ENCODE data around the gene CLDN14.
"Not testable (repeated sequence)": the region's sequence is repeated elsewhere in the genome, so short reads cannot be mapped to it uniquely, and the experiment has no call there.

The CLDN14 gene

DNA sequence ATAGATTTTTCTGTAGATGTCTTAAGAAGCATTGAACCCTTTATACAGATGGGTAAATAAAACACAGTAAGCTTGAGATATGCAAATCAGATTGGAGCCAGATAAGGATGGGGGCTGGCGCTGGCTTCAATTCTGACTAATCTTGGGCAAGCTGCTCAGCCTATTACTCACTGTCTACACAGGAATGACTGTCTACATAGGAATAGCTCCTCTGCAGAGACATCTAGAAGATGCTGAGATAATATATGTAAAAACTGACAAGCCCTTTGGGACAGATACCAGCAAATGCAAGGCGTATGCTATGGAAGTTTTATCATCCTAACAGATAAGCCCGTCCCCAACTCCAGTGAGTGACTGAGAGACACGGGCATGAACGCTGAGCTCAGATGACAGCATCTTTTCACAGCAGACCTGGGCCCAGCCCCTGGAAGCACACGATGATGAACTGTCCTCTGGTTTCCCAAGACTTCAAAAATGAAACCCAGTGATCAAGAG lies 1.7 kb downstream of the CLDN14 start:
- H3K4me3 ChIP-seq (ENCODE audit: low read length), result no peak overlapping the region
- no peaks in the 10 kb centered on the region for H3K9me3 ChIP-seq (ENCODE audit: control insufficient read depth, low read length)
- H3K4me1 ChIP-seq (ENCODE audit: control insufficient read depth, insufficient read depth, low read length), result peaks cover 31% of the 10 kb centered on the region
- H3K9ac ChIP-seq (ENCODE audit: low read length), result no peak overlapping the region
- no peaks in the 10 kb centered on the region for H3K36me3 ChIP-seq (ENCODE audit: control insufficient read depth, insufficient read depth, low read length)
- H3K27me3 ChIP-seq (ENCODE audit: control insufficient read depth, insufficient read depth, low read length), result no peaks in the 10 kb centered on the region

DNA sequence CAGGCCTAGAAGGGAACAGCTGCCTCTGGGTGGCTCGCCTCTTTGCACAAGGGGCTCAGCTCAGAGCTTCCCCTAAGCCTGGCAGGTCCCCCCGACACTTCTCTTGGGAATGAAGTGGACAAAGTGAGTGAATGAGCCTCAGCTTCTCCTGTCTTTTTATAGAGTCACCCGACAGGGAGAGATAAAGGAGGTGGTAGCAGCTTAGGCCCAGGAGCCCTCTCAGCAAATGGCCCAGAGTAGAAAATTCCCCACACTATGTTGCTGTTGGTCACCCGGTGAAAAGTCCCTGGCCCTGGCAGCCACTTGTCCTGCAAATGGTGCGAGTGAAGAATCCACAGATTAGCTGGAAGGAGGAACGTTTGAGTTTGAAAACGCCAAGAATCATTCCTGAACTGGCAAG lies 2.4 kb downstream of the CLDN14 start:
- Histone ChIP-seq H3K36me3 (ENCODE audit: control insufficient read depth, insufficient read depth, low read length) (no peaks in the 10 kb centered on the region), H3K27me3 (ENCODE audit: control insufficient read depth, insufficient read depth, low read length) (no peaks in the 10 kb centered on the region), H3K9ac (ENCODE audit: low read length) (no peak overlapping the region), H3K9me3 (ENCODE audit: control insufficient read depth, low read length) (no peaks in the 10 kb centered on the region), H3K4me3 (ENCODE audit: low read length) (no peak overlapping the region), H3K4me1 (ENCODE audit: control insufficient read depth, insufficient read depth, low read length) (peaks cover 31% of the 10 kb centered on the region)

DNA sequence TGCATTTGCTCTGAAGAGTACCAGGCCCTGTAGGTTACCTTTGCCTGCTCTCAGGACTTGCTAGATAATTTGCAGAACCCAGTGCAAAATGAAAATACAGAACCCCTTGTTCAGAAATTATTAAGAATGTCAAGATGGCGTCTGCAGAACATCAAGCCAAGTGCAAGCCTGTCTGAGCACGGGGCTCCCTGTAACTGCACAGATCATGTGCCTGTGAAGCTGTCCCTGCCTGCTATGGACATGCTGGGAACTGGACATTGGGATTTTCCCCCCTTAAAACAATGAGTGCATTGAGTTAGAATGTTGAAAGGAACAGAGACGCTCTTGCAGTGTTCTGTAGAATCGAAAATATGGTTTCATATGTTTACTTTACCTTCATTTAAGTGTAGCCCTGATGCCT lies 2.9 kb downstream of the CLDN14 start:
- H3K4me3 ChIP-seq (ENCODE audit: low read length), result no peak overlapping the region
- no peaks in the 10 kb centered on the region for H3K27me3 ChIP-seq (ENCODE audit: control insufficient read depth, insufficient read depth, low read length)
- H3K36me3 ChIP-seq (ENCODE audit: control insufficient read depth, insufficient read depth, low read length), result no peaks in the 10 kb centered on the region
- H3K9ac ChIP-seq (ENCODE audit: low read length), result no peak overlapping the region
- H3K9me3 ChIP-seq (ENCODE audit: control insufficient read depth, low read length), result no peaks in the 10 kb centered on the region
- peaks cover 31% of the 10 kb centered on the region for H3K4me1 ChIP-seq (ENCODE audit: control insufficient read depth, insufficient read depth, low read length)

DNA sequence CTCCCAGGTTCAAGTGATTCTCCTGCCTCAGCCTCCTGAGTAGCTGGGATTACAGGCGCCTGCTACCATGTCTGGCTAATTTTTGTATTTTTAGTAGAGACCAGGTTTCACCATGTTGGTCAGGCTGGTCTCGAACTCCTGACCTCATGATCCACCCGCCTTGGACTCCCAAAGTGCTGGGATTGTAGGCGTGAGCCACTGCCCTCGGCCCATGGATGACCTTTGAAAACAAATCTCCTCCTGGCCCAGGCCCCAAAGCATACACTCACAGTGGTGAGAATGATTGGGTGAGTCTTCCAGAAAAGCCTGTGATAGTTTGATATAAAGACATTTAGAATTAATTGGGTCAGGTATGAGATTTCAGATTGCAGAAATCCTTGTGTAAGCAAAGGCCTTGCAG lies 3.4 kb downstream of the CLDN14 start:
- H3K36me3 ChIP-seq (ENCODE audit: control insufficient read depth, insufficient read depth, low read length); H3K9me3 ChIP-seq (ENCODE audit: control insufficient read depth, low read length); H3K9ac ChIP-seq (ENCODE audit: low read length); H3K27me3 ChIP-seq (ENCODE audit: control insufficient read depth, insufficient read depth, low read length); H3K4me3 ChIP-seq (ENCODE audit: low read length): not testable (repeated sequence)
- peaks cover 35% of the 10 kb centered on the region for H3K4me1 ChIP-seq (ENCODE audit: control insufficient read depth, insufficient read depth, low read length)

DNA sequence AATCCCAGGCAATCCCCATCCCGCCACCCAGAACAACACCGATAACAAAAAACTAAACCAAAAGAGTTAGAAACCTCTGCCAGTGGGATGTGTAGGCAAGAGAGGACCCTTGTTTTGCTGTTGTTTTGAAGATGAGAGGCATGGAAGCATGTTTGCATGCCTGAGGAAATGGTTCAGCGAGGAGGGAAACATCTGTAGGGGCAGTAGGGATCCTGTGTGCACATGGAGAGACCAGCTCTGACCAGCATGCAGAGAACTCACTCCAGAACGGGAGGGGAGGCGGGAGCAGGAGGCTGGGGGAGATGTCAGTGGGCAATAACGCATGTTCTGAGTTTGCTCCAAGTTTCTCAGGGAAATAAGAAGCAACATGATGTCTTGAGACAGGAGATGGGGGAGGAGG lies 5.3 kb downstream of the CLDN14 start:
- Histone ChIP-seq H3K27me3 (ENCODE audit: control insufficient read depth, insufficient read depth, low read length) (no peaks in the 10 kb centered on the region), H3K36me3 (ENCODE audit: control insufficient read depth, insufficient read depth, low read length) (no peaks in the 10 kb centered on the region), H3K4me1 (ENCODE audit: control insufficient read depth, insufficient read depth, low read length) (peaks cover 31% of the 10 kb centered on the region), H3K9me3 (ENCODE audit: control insufficient read depth, low read length) (no peaks in the 10 kb centered on the region), H3K4me3 (ENCODE audit: low read length) (no peak overlapping the region), H3K9ac (ENCODE audit: low read length) (no peak overlapping the region)

DNA sequence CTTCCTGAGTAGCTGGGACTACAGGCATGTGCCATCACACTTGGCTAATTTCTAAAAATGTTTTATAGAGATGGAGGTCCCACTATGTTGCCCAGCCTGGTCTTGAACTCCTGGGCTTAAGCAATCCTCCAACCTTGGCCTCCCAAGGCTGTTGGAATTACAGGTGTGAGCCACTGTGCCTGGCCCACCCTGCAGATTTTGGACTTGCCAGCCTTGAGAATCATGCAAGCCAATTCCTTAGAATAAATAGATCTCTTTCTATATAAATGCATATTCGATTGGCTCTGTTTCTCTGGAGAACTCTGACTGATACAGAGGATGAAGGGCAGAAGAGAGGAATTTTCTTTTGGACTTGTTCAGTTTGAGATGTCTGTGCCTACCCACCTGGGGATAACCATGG lies 6.7 kb downstream of the CLDN14 start:
- Histone ChIP-seq H3K4me1 (ENCODE audit: control insufficient read depth, insufficient read depth, low read length) (peaks cover 20% of the 10 kb centered on the region), H3K9me3 (ENCODE audit: control insufficient read depth, low read length) (no peaks in the 10 kb centered on the region), H3K36me3 (ENCODE audit: control insufficient read depth, insufficient read depth, low read length) (no peaks in the 10 kb centered on the region), H3K4me3 (ENCODE audit: low read length) (no peak overlapping the region), H3K9ac (ENCODE audit: low read length) (no peak overlapping the region), H3K27me3 (ENCODE audit: control insufficient read depth, insufficient read depth, low read length) (no peaks in the 10 kb centered on the region)

DNA sequence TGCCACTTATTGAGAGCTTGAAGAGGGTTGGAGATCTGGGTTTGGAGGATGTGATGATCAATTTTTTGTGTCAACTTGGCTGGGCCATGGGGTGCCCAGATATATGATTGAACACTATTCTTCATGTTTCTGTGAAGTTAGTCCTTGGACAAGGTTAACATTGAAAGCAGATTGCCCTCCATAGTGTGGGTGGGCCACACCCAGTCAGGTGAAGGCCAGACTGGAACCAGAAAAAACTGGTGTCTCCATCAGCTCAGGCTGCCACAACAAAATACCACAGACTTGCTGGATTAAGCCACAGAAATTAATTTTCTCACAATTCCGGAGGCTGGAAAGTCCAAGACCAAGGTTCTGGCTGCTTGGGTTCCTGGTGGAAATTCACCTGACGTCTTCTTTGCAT lies 7.5 kb downstream of the CLDN14 start:
- Histone ChIP-seq H3K9ac (ENCODE audit: low read length) (no peak overlapping the region), H3K36me3 (ENCODE audit: control insufficient read depth, insufficient read depth, low read length) (no peaks in the 10 kb centered on the region), H3K4me1 (ENCODE audit: control insufficient read depth, insufficient read depth, low read length) (peaks cover 12% of the 10 kb centered on the region), H3K27me3 (ENCODE audit: control insufficient read depth, insufficient read depth, low read length) (no peaks in the 10 kb centered on the region), H3K9me3 (ENCODE audit: control insufficient read depth, low read length) (no peaks in the 10 kb centered on the region), H3K4me3 (ENCODE audit: low read length) (no peak overlapping the region)

DNA sequence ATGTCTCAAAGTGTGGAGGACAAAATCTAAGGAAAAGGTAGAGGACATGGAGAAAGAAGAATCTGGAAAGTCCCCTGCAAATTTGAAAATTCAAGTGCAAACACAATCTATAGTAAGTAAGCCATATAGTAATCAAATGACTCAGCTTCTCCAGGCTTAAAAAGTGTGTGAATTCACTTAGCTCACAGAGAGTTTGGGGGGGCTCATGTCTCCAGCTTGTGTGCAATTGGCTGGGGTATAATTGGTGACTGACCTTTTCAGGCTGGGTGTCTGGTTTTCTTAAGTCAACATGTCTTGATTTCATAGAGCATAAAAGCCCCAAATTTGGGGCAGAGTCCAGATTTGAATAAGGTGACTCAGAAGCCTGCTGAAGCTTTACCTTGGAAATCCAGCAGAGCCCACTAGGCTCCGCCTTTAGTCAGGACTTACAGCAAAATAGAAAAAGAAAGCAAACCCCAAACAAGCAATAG lies 8.6 kb downstream of the CLDN14 start:
- Histone ChIP-seq H3K27me3 (ENCODE audit: control insufficient read depth, insufficient read depth, low read length) (no peaks in the 10 kb centered on the region), H3K9ac (ENCODE audit: low read length) (no peak overlapping the region), H3K36me3 (ENCODE audit: control insufficient read depth, insufficient read depth, low read length) (no peaks in the 10 kb centered on the region), H3K9me3 (ENCODE audit: control insufficient read depth, low read length) (no peaks in the 10 kb centered on the region), H3K4me3 (ENCODE audit: low read length) (no peak overlapping the region), H3K4me1 (ENCODE audit: control insufficient read depth, insufficient read depth, low read length) (peaks cover 7% of the 10 kb centered on the region)

DNA sequence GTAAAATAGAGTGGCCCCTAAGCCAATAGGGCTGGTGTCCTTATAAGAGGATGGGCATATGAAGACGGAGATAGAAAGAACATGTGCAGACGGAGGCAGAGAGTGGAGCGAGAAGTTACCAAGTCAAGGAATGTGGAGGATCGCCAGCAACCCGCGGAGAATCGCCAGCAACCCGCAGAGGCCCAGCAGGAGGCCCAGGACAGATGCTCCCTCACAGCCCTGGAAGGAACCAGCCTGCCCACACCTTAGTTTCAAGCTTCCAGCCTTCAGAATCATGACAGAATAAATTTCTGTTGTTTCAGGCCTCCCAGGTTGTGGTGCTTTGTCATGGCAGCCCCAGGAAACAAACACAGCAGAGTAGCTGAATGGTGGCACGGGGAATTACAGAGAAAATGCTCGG lies 9.6 kb downstream of the CLDN14 start:
- Histone ChIP-seq H3K27me3 (ENCODE audit: control insufficient read depth, insufficient read depth, low read length) (no peaks in the 10 kb centered on the region), H3K4me1 (ENCODE audit: control insufficient read depth, insufficient read depth, low read length) (peaks cover 7% of the 10 kb centered on the region), H3K9me3 (ENCODE audit: control insufficient read depth, low read length) (no peaks in the 10 kb centered on the region), H3K4me3 (ENCODE audit: low read length) (no peak overlapping the region), H3K36me3 (ENCODE audit: control insufficient read depth, insufficient read depth, low read length) (no peaks in the 10 kb centered on the region), H3K9ac (ENCODE audit: low read length) (no peak overlapping the region)

DNA sequence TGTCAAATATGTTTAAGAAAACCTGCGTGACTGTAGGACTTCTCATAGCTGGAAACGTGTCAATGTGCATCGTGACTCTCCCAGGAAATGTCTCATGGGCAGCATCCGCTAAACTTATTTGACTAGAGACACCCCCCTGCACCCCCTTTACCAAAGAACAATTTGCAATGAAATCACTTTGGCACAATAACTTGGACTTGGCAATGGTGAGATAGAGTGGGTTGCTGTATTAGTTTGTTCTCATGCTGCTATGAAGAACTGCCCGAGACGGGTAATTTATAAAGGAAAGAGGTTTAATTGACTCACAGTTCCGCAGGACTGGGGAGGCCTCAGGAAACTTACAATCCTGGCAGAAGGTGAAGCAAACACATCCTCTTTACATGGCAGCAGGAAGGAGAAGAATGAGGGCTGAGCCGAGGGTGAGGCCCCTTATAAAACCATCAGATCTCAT lies 13.8 kb downstream of the CLDN14 start:
- Histone ChIP-seq H3K27me3 (ENCODE audit: control insufficient read depth, insufficient read depth, low read length) (peaks cover 11% of the 10 kb centered on the region), H3K9ac (ENCODE audit: low read length) (no peak overlapping the region), H3K4me1 (ENCODE audit: control insufficient read depth, insufficient read depth, low read length) (peaks cover 12% of the 10 kb centered on the region), H3K9me3 (ENCODE audit: control insufficient read depth, low read length) (no peaks in the 10 kb centered on the region), H3K36me3 (ENCODE audit: control insufficient read depth, insufficient read depth, low read length) (no peaks in the 10 kb centered on the region), H3K4me3 (ENCODE audit: low read length) (no peak overlapping the region)

DNA sequence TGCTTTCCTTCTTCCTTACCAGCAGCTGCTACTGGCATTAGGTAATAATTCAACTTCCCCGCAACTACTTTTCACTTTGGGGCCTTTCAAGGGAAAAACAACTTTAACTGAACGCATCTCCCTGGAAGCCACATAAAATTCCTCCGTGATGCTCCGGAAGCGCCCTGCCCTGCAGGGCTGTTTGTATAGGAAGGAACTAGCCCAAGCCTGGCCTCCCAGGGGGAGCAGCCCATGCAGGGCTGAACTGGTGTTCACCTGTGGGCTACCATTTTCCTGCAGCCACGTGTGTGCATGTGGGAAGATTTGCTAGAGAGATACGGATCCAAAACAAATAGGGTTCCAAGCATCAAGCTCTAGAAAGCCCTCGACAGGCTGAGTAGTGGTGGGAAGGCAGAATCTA lies 14.4 kb downstream of the CLDN14 start:
- no peak overlapping the region for H3K4me3 ChIP-seq (ENCODE audit: low read length)
- no peak overlapping the region for H3K9ac ChIP-seq (ENCODE audit: low read length)
- peaks cover 11% of the 10 kb centered on the region for H3K27me3 ChIP-seq (ENCODE audit: control insufficient read depth, insufficient read depth, low read length)
- H3K4me1 ChIP-seq (ENCODE audit: control insufficient read depth, insufficient read depth, low read length), result peaks cover 12% of the 10 kb centered on the region
- no peaks in the 10 kb centered on the region for H3K36me3 ChIP-seq (ENCODE audit: control insufficient read depth, insufficient read depth, low read length)
- no peaks in the 10 kb centered on the region for H3K9me3 ChIP-seq (ENCODE audit: control insufficient read depth, low read length)

DNA sequence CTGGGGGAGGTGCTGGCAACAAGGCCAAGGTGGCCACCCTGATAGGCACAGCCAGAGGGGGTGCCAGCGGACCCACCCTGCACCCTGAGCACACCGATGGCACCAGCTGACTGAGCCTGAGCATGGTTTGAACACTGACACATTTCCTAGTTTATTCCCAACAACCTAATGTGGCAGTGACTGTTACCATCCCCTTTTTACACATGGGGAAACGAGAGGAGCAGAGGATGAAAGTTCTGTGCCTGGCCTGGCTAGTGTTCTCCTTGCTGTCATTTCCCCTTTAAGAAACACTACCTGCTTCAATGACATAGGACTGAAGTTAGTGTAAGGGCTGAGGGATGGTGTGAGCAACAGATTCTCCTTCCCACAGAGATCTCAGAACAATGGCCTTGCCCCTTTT lies 15.3 kb downstream of the CLDN14 start:
- no peak overlapping the region for H3K9ac ChIP-seq (ENCODE audit: low read length)
- peaks cover 11% of the 10 kb centered on the region for H3K27me3 ChIP-seq (ENCODE audit: control insufficient read depth, insufficient read depth, low read length)
- H3K4me3 ChIP-seq (ENCODE audit: low read length), result no peak overlapping the region
- H3K9me3 ChIP-seq (ENCODE audit: control insufficient read depth, low read length), result no peaks in the 10 kb centered on the region
- H3K36me3 ChIP-seq (ENCODE audit: control insufficient read depth, insufficient read depth, low read length), result no peaks in the 10 kb centered on the region
- peaks cover 12% of the 10 kb centered on the region for H3K4me1 ChIP-seq (ENCODE audit: control insufficient read depth, insufficient read depth, low read length)

DNA sequence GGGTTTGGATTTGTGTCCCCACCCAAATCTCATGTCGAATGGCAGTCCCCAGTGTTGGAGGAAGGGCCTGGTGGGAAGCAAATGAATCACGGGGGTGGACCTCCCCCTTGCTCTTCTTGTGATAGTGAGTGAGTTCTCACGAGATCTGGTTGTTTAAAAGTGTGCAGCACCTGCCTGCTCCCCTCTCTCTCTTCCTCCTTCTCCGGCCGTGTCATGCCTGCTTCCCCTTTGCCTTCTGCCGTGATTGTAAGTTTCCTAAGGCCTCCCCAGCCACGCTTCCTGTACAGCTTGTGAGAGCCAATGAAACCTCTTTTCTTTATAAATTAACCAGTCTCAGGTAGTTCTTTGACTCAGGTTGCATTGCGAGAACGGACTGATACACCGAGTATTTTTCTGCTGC lies 15.9 kb downstream of the CLDN14 start:
- peaks cover 12% of the 10 kb centered on the region for H3K4me1 ChIP-seq (ENCODE audit: control insufficient read depth, insufficient read depth, low read length)

More for the DNA sequence above, 15.9 kb downstream of the CLDN14 start:
- Histone ChIP-seq H3K9me3 (ENCODE audit: control insufficient read depth, low read length) (no peaks in the 10 kb centered on the region), H3K4me3 (ENCODE audit: low read length) (no peak overlapping the region), H3K36me3 (ENCODE audit: control insufficient read depth, insufficient read depth, low read length) (no peaks in the 10 kb centered on the region), H3K27me3 (ENCODE audit: control insufficient read depth, insufficient read depth, low read length) (peaks cover 11% of the 10 kb centered on the region), H3K9ac (ENCODE audit: low read length) (no peak overlapping the region)
